H9 (cell line): Measurements from ENCODE around the gene GLB1L. TPM values are rescaled to one million over a fixed set of nuclear protein-coding genes. Genes with fewer than 3 reads are reported as not detected.

Source experiments
- DNase-seq: peaks from one replicate; pipeline ENCODE4 v3.0.0-alpha.2; 2017
- H2AFZ ChIP-seq: one replicate; pipeline ENCODE4 v1.6.1; 2013; ENCODE audit warnings: mild to moderate bottlenecking, low read length, control low read depth, moderate library complexity
- H2AK5ac ChIP-seq: 2 replicates; pipeline ENCODE4 v1.6.1; 2013; ENCODE audit warnings: low read length, control low read depth, mixed read lengths; ENCODE audit not compliant: insufficient read length
- H2BK120ac ChIP-seq: one replicate; pipeline ENCODE4 v1.6.1; 2013; ENCODE audit warnings: low read depth, mild to moderate bottlenecking, low read length, control low read depth, inconsistent platforms; ENCODE audit not compliant: poor library complexity, severe bottlenecking
- H2BK12ac ChIP-seq: 2 replicates; pipeline ENCODE4 v1.6.1; 2013; ENCODE audit warnings: low read length, control low read depth, mixed read lengths, low read depth; ENCODE audit not compliant: insufficient read length
- H2BK15ac ChIP-seq: 2 replicates; pipeline ENCODE4 v1.6.1; 2013; ENCODE audit warnings: low read depth, low read length, control low read depth
- H2BK20ac ChIP-seq: one replicate; pipeline ENCODE4 v1.6.1; 2013; ENCODE audit warnings: low read depth, mild to moderate bottlenecking, low read length, control low read depth, inconsistent platforms; ENCODE audit not compliant: poor library complexity, severe bottlenecking
- H2BK5ac ChIP-seq: 2 replicates; pipeline ENCODE4 v1.6.1; 2013; ENCODE audit warnings: low read length, control low read depth, mixed read lengths; ENCODE audit not compliant: insufficient read length
- H3K14ac ChIP-seq: 2 replicates; pipeline ENCODE4 v1.6.1; 2013; ENCODE audit warnings: low read length, control low read depth; ENCODE audit not compliant: insufficient read depth
- H3K18ac ChIP-seq: 2 replicates; pipeline ENCODE4 v1.6.1; 2013; ENCODE audit warnings: low read depth, mild to moderate bottlenecking, mixed read lengths, low read length, control low read depth; ENCODE audit not compliant: insufficient read length
- H3K23ac ChIP-seq: 2 replicates; pipeline ENCODE4 v1.6.1; 2013; ENCODE audit warnings: low read length, control low read depth, mixed read lengths, low read depth; ENCODE audit not compliant: insufficient read length
- H3K23me2 ChIP-seq: 2 replicates; pipeline ENCODE4 v1.6.1; 2013; ENCODE audit warnings: low read depth, mild to moderate bottlenecking, mixed read lengths, low read length, control low read depth; ENCODE audit not compliant: insufficient read length, poor library complexity, severe bottlenecking
- H3K27ac ChIP-seq: 2 replicates; pipeline ENCODE4 v1.5.1; 2013; ENCODE audit warnings: low read length, control low read depth, mixed read lengths, low read depth; ENCODE audit not compliant: insufficient read length
- H3K27me3 ChIP-seq: 2 replicates; pipeline ENCODE4 v1.6.1; 2013; ENCODE audit warnings: low read length, control low read depth, inconsistent platforms; ENCODE audit not compliant: insufficient read depth
- H3K4ac ChIP-seq: 2 replicates; pipeline ENCODE4 v1.6.1; 2013; ENCODE audit warnings: low read depth, mild to moderate bottlenecking, control low read depth, inconsistent platforms, low read length, moderate library complexity
- H3K4me1 ChIP-seq: 2 replicates; pipeline ENCODE4 v1.6.1; 2013; ENCODE audit warnings: low read length, control low read depth, inconsistent platforms; ENCODE audit not compliant: insufficient read depth
- H3K4me2 ChIP-seq: 2 replicates; pipeline ENCODE4 v1.6.1; 2013; ENCODE audit warnings: low read length, control low read depth, mixed read lengths; ENCODE audit not compliant: insufficient read length, insufficient read depth
- H3K56ac ChIP-seq: 2 replicates; pipeline ENCODE4 v1.6.1; 2013; ENCODE audit warnings: low read depth, mild to moderate bottlenecking, mixed read lengths, low read length, control low read depth; ENCODE audit not compliant: insufficient read length
- H3K79me1 ChIP-seq: 2 replicates; pipeline ENCODE4 v1.6.1; 2013; ENCODE audit warnings: low read depth, mild to moderate bottlenecking, moderate library complexity, low read length, control low read depth, inconsistent platforms; ENCODE audit not compliant: insufficient read depth, poor library complexity, severe bottlenecking
- H3K79me2 ChIP-seq: 2 replicates; pipeline ENCODE4 v1.6.1; 2013; ENCODE audit warnings: low read length, control low read depth, inconsistent platforms; ENCODE audit not compliant: insufficient read depth
- H3K9ac ChIP-seq: 2 replicates; pipeline ENCODE4 v1.6.1; 2013; ENCODE audit warnings: low read length, control low read depth, mixed read lengths; ENCODE audit not compliant: insufficient read length; ENCODE audit errors: extremely low read depth
- H3K9me3 ChIP-seq: one replicate; pipeline ENCODE4 v1.6.1; 2013; ENCODE audit warnings: low read depth, low read length, inconsistent platforms; ENCODE audit not compliant: control insufficient read depth
- H3T11ph ChIP-seq: one replicate; pipeline ENCODE4 v1.6.1; 2013; ENCODE audit warnings: mild to moderate bottlenecking, low read length, control low read depth, inconsistent platforms
- H4K20me1 ChIP-seq: one replicate; pipeline ENCODE4 v1.6.1; 2013; ENCODE audit not compliant: control insufficient read depth, insufficient read length, insufficient read depth
- H4K5ac ChIP-seq: 2 replicates; pipeline ENCODE4 v1.6.1; 2013; ENCODE audit warnings: low read depth, mild to moderate bottlenecking, mixed read lengths, low read length, control low read depth; ENCODE audit not compliant: insufficient read length
- H4K8ac ChIP-seq: replicated peaks from 2 replicates; pipeline ENCODE4 v1.6.1; 2013; ENCODE audit warnings: low read length, control low read depth, mixed read lengths, low read depth; ENCODE audit not compliant: insufficient read length
- H4K91ac ChIP-seq: 2 replicates; pipeline ENCODE4 v1.6.1; 2013; ENCODE audit warnings: low read depth, mild to moderate bottlenecking, moderate library complexity, mixed read lengths, low read length, control low read depth; ENCODE audit not compliant: insufficient read length
- H3K27ac Mint-ChIP-seq, 3 experiments: 2 replicates in 2 of 3; 3 replicates in 1 of 3; pipeline ENCODE4 v1.8.0; 2020 to 2021; ENCODE audit warnings: mixed read lengths in 3 of 3, mild to moderate bottlenecking in 1 of 3, moderate library complexity in 1 of 3
- H3K27me3 Mint-ChIP-seq: 2 replicates; pipeline ENCODE4 v1.8.0; 2021; ENCODE audit warnings: low read depth, mild to moderate bottlenecking, moderate library complexity, mixed read lengths
- H3K36me3 Mint-ChIP-seq, 3 experiments: 2 replicates in 2 of 3; 3 replicates in 1 of 3; pipeline ENCODE4 v1.8.0; 2020 to 2021; ENCODE audit warnings: low read depth in 3 of 3, mixed read lengths in 3 of 3; ENCODE audit not compliant: insufficient read depth in 1 of 3
- H3K4me1 Mint-ChIP-seq, 2 experiments: 2 replicates each; pipeline ENCODE4 v1.8.0; 2020; ENCODE audit warnings: mixed read lengths in 2 of 2
- H3K4me3 Mint-ChIP-seq, 2 experiments: 2 replicates in 1 of 2; 3 replicates in 1 of 2; pipeline ENCODE4 v1.8.0; 2020 to 2021; ENCODE audit warnings: mild to moderate bottlenecking in 2 of 2, mixed read lengths in 2 of 2, moderate library complexity in 1 of 2
- H3K9me3 Mint-ChIP-seq, 2 experiments: 2 replicates in 1 of 2; 3 replicates in 1 of 2; pipeline ENCODE4 v1.8.0; 2020; ENCODE audit warnings: mild to moderate bottlenecking in 2 of 2, mixed read lengths in 2 of 2, moderate library complexity in 1 of 2
- CTCF ChIP-seq: fragments of 200-600 bp; sonication (generic); conservative IDR thresholded peaks from 3 replicates; pipeline ENCODE4 v1.8.0; 2021; ENCODE audit warnings: antibody characterized with exemption, mild to moderate bottlenecking
- WGBS: extraction: QIAGEN DNeasy Blood & Tissue Kit; methylation state at CpG from one replicate; pipeline ENCODE4 v1.1.7; 2013; ENCODE audit warnings: missing lambda C conversion rate, low lambda C conversion rate, mixed read lengths; ENCODE audit not compliant: insufficient read length; ENCODE audit errors: extremely low coverage; 5-methylcytosine and 5-hydroxymethylcytosine counted together
- total RNA-seq: library from RNA; stranded (reverse); gene quantifications from 2 replicates; pipeline ENCODE4 v1.2.1, GENCODE V29; 2021

The GLB1L gene
- total RNA-seq, 1 experiment from 2014 or later = 6.5 TPM

DNA sequence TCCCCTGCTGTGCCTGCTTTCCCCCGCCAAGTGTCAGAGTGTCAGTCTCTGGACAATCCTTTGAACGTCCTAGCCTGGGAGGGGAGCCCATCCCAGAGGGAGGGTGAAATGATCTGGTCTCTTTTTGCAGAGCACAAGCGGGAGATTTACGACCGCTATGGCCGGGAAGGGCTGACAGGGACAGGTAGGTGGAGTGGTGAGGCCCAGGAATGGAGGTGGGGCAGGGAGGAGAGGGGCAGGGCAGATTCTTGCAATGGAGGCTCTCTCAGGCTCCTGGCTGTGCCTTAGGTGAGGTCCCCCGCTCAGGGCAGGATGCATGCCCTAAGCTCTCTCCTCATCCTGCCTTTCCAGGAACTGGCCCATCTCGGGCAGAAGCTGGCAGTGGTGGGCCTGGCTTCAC is 36.3 kb upstream of the GLB1L start:
- Histone ChIP-seq H4K8ac (no peak overlapping the region), H2AFZ (no peak overlapping the region), H3K4me1 (no peaks in the 10 kb centered on the region; the same call in 1 of the 2 replicates), H4K91ac (no peak overlapping the region), H3K79me1 (no peaks in the 10 kb centered on the region), H2BK120ac (no peak overlapping the region), H2BK5ac (no peak overlapping the region), H3K23ac (no peak overlapping the region), H2BK20ac (no peak overlapping the region), H3K23me2 (peaks cover 12% of the 10 kb centered on the region), H3K27me3 (no peaks in the 10 kb centered on the region), H3K18ac (no peak overlapping the region), H2BK15ac (no peak overlapping the region), H3K9me3 (no peaks in the 10 kb centered on the region), H3K79me2 (no peaks in the 10 kb centered on the region), H4K5ac (no peak overlapping the region), H3K9ac (no peak overlapping the region), H3K14ac (no peak overlapping the region), H4K20me1 (no peaks in the 10 kb centered on the region), H2BK12ac (no peak overlapping the region), H2AK5ac (no peak overlapping the region), H3T11ph (no peak overlapping the region), H3K27ac (no peak overlapping the region), H3K56ac (no peak overlapping the region), H3K4ac (no peak overlapping the region), H3K4me2 (no peak overlapping the region)
- Mint-ChIP-seq H3K36me3 (peaks cover 4 to 34% (median 17%) of the 10 kb centered on the region in 3 experiments; a peak in 6 of 7 replicates), H3K27me3 (peaks cover 2% of the 10 kb centered on the region), H3K27ac (no peak overlapping the region), H3K4me1 (peaks cover 34 to 41% of the 10 kb centered on the region in 2 experiments), H3K9me3 (no peaks in the 10 kb centered on the region), H3K4me3 (no peak overlapping the region; a peak in 1 of 5 replicates)
- no peak for DNase-seq
- no CpG with 5 or more reads among the region's 8 CpGs for WGBS
- TF ChIP-seq CTCF = no peak
